GM21723 (cell line): Measurements from ENCODE around the gene PAAF1.
"Not testable (repeated sequence)": the region's sequence is repeated elsewhere in the genome, so short reads cannot be mapped to it uniquely, and the experiment has no call there.

Source experiments
- ATAC-seq: cut with Tn5 transposase; IDR thresholded peaks from one replicate; pipeline ENCODE4 v1.9.1; 2021; ENCODE audit warnings: mild to moderate bottlenecking, moderate library complexity; ENCODE audit not compliant: unreplicated experiment

The PAAF1 gene

DNA sequence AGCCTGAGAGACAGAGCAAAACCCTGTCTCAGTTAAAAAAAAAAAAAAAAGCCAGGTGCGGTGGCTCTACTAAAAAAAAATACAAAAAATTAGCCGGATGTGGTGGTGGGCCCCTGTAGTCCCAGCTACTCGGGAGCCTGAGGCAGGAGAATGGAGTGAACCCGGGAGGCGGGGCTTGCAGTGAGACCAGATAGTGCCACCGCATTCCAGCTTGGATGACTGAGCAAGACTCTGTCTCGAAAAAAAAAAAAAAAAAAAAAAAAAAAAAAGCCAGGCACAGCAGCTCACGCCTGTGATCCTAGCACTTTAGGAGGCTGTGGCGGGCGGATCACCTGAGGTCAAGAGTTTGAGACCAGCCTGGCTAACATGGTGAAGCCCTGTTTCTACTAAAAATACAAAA is 3.6 kb downstream of the PAAF1 start:
- ATAC-seq = not testable (repeated sequence)

DNA sequence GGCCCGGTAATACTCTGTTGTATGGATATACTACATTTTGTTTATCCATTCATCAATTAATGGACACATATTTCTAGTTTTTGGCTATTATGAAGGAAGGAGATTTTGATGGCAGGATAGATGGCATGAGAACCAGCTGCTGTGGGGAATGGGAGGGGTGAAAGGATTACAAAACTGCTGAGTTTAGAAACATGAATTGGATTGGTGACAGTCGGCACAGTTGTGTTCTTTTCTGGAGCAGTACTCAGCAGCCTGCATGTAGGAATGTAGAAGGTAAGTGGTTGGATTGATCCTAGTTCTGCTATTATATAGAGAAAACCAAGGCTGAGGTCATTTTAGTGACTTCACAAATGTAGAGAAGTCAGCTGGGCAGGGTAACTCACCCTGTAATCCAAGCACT is 7.1 kb downstream of the PAAF1 start:
- no peak for ATAC-seq

DNA sequence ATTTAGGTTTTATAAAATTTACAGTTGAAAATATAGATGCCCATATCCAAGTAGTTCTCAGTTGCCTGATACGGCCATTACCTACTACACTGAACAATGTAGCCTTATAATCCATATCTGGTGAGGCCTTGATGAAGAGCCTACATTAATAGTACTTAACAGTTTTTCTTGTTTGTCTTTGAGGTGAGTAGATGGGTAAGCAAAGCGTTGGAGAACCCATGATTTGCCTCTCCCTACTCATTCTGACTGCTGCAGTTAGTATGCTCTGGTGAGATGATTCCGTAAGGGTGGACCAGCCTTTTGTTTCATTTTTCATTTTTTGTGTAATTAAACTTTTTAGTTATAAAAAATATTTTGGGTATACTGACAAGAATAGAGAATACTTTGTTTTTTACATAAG is 11.4 kb downstream of the PAAF1 start:
- ATAC-seq = no peak

DNA sequence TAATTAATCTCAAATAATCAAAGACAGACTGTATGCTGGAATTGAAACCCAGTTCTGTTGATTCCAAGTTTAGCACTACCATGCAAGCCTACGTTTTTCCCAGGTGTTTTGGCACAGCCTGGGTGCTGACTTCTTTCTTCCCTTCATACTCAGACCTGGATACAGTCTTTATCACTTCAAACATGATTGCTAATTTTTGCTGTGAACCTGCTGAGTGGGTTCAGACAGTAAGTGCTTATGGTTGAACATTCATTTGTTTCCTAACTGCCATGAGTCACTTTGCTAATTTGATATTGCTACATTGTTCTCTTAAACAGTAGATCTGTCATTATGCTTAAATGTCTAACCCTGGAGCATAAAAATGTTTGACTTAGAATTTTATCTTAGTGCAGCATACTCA is 12.2 kb downstream of the PAAF1 start:
- ATAC-seq = no peak

DNA sequence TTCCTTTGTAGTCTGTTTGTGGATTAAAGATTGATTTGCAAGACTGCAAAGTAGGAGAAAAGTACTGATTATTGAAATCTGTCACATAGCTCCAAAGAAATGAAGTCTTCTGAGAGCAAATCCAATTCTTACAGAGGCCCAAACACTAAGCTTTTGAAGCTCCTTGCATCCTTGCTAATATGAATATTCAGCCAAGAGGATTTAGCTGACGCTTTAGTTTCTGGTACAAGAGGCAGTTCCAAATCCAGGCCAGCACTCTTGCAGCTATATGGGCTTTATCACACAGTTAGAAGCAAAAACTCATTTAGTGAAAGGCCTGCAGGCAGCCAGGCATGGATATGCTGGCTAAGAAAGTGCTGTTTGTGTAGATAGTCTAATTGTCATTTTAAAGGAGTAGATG is 12.7 kb downstream of the PAAF1 start:
- ATAC-seq = no peak

DNA sequence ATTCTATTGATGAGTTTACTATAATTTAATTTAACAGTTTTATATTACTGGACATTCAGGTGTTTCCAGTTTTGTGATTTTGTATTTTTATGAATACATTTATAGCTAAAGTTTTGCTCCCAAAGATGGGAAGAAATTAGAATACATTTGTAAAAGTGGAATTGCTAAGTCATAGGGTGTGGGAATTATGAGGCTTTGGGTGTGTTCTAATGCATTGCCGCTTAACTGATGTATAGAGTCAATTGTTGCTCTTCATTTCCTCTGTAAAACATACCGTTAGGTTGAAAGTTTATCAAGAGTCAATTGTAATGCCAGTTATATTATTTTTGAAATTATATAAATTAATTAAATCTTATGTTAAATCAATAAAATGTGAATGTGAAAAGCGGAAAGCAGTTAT is 16.2 kb downstream of the PAAF1 start:
- ATAC-seq = no peak

DNA sequence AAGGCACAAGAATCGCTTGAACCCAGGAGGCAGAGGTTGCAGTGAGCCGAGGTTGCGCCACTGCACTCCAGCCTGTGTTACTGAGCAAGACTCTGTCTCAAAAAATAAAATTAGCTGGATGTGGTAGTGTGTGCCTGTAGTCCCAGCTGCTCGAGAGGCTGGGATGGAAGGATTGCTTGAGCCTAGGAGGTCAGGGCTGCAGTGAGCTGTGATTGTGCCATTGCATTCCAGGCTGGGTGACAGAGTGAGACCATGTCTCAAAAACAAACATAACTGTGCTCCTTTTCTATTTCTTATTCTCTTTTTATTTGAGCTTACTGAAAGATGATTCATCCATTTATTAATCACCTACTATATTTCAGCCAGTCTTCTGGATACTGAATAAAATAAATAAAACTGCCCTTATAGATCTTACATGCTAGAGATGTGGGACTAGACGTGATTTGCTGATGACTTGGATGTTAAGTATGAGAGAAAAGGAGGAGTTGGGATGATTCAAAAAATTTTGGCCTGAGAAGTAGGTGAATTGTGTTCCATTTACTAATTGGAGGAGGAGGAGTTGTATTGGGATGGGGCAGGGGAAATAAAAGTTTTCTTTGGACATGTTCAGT is 18.0 kb downstream of the PAAF1 start:
- no peak for ATAC-seq

DNA sequence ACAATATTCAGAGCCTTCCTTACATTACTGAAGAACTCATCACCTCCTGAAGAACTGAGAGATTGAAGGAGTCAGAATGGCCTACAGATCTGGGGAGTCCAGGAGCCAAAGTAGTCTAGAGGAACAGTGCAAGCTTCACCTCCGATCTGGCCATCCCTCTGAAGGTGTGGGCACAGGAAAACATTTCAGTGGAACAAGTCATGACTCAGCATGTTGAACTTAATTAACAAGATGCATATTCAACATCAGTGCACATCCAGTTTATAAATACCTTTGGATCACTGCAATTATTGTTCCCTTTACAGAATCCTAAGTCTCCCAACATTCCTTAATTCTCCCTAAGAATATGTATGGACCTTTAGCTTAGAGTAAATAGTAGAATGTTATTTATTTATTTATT is 25.5 kb downstream of the PAAF1 start:
- no peak for ATAC-seq

DNA sequence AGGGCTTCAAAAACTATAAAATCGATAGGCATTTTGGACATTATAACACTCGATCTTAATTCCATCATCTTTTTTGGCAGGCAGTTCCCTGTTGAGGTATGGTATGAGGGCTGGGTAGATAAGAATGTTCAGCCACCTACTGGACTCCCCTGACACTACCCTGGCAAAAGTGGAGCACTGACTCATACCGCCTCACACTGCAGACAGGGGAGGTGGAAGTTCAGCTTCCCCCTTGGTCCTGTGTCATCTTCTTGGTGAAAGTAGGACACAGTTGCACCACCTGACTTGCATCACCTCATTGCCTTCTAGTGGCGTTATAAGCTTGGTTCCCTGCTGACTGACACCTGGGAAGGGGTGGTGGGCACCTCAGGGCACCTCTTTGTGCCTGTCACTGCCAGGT is 30.4 kb downstream of the PAAF1 start:
- no peak for ATAC-seq

DNA sequence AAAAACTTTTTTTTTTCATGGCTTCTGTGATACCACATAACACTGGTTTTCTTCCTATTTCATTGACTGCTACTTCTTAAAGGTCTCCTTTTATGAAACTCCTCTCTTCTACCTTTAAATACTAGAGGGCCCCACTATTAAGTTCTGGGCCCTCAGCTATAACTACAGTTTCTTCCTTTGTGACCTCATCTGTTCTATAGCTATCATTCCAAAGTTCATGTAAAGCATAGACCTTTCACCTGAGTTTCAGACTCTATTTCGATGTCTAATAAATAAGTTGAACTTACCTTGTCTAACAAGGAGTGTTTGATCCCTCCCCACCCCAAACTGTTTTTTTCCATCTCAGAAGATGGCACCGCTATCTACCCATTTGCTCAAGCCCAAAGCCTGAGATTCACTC is 35.2 kb downstream of the PAAF1 start:
- no peak for ATAC-seq

DNA sequence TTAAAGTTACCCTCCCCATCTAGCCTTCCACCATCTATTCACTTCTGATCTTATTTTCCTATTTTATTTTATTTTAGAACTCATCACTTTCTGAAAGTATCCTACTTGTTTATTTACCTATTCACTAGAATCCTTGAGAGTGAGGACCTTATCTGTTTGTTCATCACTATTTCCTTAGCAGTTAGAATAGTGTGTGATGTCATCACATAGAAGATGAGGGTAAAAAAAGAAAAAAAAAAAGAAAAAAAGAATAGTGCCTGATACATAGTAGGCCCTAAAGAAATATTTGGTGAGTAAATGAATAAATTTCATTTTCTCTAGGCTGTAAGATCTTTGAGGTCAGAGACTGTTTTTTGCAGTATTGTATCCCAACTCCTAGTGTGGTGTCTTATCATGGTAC is 36.7 kb downstream of the PAAF1 start:
- ATAC-seq = no peak

DNA sequence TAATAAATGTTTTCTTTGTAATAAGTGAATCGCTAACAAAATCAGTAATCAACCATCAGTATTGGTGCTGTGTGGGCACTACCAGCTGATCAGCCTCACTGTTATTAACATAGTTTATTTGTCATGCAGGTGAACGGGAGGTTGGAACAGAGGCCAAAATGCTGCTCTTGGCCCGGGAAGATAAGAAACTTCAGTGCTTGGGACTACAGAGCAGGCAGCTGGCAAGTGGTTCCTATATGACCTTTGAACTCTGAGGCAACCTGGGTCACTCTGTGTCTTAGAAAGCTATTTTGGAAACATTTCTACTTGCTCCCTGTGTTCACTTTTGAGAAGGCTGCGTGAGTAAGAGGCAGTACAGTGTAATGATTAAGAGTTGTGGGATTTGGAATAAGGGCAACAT is 37.5 kb downstream of the PAAF1 start:
- no peak for ATAC-seq

DNA sequence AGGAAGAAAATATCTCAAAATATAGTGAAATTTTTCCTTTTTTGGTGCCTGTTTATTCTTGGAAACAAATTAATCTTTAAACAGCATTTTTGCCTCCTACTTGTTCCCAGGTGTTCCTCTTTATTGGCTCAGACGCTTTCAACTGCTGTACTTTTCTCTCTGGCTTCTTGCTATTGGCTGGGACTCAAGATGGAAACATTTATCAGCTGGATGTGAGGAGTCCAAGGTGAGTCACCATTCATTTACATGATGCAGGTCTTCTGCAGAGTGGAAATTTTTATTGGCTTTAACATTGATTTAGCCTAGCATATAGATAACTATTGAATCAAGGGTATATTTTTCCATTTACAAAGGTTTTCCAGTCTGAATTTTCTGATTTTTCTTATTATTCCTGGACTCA is 39.6 kb downstream of the PAAF1 start:
- no peak for ATAC-seq

DNA sequence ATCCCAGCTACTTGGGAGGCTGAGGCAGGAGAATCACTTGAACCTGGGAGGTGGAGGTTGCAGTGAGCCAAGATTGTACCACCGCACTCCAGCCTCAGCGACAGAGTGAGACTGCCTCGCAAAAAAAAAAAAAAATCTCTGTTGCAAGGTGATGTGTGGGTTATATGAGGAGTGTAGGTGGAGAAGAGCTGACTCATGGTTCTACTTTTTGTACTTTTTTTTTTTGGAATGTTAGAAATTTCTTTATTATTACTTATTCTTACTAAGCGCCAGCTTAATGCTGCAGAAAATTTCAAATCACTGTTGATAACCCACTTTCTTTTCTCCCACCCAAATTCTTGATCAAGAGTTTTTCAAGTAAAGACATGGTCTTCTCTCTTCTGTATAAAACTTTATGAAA is 44.4 kb downstream of the PAAF1 start:
- no peak for ATAC-seq

DNA sequence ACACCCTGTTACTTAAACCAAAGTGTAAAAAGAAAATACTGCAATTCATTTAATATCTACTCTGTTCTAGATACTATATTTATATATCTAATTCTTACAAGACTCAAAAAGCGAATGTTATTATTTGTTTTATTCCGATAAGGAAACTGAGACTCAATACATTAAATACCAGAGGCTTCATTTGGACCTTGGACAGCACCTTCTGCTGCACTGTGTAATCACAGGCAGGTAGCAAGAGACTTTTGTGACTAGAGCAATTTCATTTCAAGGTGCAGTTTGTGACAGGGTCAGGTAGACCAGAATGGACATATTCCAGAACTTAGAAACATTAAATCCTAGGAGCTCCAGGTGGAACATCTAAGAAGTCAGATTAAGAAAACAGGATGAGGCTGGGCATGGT is 52.6 kb downstream of the PAAF1 start:
- no peak for ATAC-seq

DNA sequence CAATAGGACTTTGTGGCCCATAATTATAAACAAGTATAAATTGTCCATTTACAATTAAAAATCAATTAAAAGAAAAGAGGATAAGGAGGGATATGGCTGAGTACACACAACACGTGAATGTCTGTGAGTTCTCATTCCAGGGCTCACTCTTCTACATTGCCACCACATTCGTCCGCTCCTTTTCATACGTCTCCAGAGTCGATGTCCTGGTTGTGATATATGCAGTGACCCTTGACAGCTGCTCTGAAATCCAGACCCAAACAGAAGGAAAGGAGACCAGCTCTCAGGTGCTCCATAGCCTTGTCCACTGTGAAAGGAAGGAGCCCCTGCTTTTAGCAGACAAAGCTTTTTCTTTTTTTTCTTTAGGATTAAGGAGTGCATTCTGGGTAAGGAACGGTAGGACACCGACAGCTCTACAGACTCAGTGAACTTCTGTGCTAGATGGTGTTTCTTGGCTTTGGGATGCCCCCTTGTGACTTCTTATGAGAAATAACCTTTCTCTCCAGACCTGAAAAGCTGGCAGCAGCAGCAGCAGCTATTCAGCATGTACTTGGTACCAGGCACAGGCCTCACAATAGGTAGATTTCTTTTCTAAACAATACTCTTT is 54.3 kb downstream of the PAAF1 start:
- ATAC-seq = no peak

DNA sequence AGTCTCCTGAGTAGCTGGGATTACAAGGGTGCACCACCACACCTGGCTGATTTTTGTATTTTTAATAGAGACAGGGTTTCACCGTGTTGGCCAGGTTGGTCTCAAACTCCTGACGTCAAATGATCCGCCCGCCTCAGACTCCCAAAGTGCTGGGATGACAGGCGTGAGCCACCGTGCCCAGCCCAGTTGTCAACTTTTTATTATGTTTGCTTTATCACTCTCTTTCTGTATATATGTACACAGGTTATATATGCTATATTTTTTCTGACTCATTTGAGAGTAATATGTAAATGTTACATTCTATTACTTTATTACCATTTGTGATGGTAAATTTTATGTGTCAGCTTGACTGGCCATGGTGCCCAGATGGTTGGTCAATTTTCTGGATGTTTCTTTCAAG is 55.2 kb downstream of the PAAF1 start:
- no peak for ATAC-seq

DNA sequence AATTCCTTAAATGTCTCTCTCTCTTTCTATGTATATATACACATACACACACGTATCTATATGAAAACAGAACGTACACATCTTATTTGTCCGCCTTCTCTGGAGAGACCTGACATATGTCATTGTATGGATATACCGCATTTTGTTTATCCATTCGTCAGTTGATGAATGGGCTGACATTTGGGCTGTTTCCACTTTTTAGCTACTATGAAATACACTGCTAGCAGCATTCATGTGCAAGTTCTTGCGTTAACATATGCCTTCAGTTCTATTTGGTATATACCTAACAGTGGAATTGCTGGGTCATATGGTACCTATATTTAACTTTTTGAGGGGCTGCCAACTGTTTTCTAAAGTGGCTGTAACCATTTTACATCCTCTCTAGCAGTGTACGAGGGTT is 56.0 kb downstream of the PAAF1 start:
- no peak for ATAC-seq

DNA sequence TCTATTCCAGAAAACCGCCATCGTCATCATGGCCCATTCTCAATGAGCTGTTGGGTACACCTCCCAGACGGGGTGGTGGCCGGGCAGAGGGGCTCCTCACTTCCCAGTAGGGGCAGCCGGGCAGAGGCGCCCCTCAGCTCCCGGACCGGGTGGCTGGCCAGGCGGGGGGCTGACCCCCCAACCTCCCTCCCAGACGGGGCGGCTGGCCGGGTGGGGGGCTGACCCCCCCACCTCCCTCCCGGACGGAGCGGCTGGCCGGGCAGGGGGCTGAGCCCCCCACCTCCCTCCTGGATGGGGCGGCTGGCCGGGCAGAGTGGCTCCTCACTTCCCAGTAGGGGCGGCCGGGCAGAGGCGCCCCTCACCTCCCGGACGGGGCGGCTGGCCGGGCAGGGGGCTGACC is 59.2 kb downstream of the PAAF1 start:
- not testable (repeated sequence) for ATAC-seq

DNA sequence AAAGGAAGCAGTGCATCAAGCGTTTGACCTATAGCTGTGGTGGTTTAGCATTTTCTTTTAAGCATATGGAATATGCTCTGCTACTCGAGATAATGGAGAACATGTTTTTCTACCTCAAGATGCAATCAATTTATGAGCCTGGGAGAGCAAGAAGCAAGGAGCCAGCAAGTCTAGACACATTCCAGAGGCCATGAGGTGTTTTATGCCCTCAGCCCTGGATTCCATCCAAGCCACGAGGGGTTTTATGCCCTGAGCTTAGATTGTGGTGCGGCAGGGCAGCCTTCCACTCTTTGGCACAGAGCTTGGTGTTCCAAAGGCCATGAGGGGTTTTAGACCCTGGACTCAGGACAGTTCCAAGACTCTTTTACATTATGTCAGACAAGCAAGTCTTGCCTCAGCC is 62.3 kb downstream of the PAAF1 start:
- no peak for ATAC-seq

DNA sequence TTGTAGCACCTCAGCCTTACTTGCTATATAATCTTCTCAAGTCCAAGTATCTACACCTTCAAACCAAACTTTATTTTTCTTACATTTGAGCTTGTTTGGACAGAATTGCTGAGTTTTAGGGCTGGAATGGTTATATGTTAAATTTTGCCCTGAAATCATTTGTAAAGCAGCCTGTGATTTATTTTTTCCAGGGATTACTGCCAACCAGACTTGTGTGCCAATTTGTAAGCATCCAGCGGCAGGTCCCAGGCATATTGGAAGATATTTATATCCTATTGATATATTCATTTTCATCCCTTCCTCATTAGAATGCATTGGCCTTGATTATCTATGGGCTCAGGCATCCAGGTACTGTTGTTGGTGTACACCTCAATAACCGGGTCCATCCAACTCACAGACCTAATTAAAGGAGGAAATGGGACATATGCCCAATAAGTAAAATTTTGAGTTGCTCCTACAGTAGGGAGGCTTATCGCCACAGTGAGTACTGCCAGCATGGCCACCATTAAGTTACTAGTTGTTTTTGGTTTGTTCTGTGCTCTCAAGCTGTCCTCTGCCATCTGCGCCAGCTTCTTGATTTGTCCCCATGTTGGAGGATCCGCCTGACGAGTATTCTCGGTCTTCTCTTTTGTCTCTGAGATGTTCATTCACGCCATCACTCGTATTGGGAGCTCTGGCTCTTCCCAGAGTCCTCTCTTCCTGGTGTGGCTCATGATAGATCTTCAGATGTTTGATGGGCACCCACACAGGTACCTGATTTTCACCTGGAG is 64.2 kb downstream of the PAAF1 start:
- no peak for ATAC-seq

DNA sequence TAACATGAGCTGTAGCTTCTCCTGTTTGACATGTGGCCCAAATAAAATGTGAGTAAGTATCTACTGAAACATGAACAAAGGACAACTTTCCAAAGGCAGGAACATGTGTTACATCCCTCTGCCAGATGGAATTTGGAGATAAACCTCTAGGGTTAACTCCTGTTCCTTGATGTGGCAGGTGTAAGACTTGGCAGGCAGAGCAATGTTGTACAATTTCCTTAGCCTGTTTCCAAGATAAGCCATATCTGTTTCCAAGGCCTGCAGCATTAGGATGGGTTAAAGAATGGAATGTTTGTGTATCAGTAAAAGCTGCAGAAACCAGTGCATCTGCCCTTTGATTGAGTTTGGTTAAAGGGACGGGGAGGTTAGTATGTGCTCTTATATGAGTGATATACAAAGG is 65.2 kb downstream of the PAAF1 start:
- no peak for ATAC-seq

DNA sequence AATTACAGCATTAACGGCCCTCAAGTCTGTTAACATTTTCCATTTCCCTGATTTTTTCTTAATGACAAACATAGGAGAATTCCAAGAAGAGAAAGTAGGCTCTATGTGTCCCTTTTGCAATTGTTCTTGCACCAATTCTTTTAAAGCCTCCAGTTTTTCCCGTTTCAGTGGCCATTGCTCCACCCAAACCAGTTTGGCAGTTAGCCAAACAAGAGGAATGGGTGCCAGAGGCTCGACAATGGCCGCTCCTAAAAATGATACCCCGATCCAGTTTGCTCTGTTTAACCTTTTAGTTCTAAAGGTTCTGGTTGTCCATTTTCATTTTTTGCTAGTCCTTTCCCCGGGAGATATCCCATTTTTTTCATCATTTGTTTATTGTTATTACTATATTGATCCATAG is 67.3 kb downstream of the PAAF1 start:
- ATAC-seq = no peak
